HEK293T (cell line): ENCODE measurements around the gene DPH7.

Source experiments
- CTCF ChIA-PET: fragments of 350-600 bp; formaldehyde crosslinking; extraction: SDS; loops from one replicate; lab custom pipeline; 2021; ENCODE audit warnings: antibody characterized with exemption, inconsistent platforms; lab: Yijun Ruan, JAX
- POLR2A ChIA-PET: fragments of 350-600 bp; formaldehyde crosslinking; extraction: SDS; loops from one replicate; lab custom pipeline; 2020; ENCODE audit warnings: antibody characterized with exemption, inconsistent platforms; lab: Yijun Ruan, JAX
- DNase-seq: peaks from one replicate; pipeline ENCODE4 v3.0.0; 2012; ENCODE audit warnings: mixed read lengths; ENCODE audit errors: extremely low spot score
- ARNT ChIP-seq: fragments of 450-650 bp; IDR thresholded peaks from 2 replicates; pipeline ENCODE4 v1.6.1; 2017; ENCODE audit warnings: mild to moderate bottlenecking
- BHLHE40 ChIP-seq: fragments of 450-650 bp; IDR thresholded peaks from 2 replicates; pipeline ENCODE4 v1.6.1; 2016; ENCODE audit warnings: mild to moderate bottlenecking, moderate library complexity, borderline replicate concordance
- CTBP1 ChIP-seq: fragments of 450-650 bp; IDR thresholded peaks from 2 replicates; pipeline ENCODE4 v1.6.1; 2016; ENCODE audit warnings: borderline replicate concordance
- ELF4 ChIP-seq: fragments of 450-650 bp; IDR thresholded peaks from 2 replicates; pipeline ENCODE4 v1.6.1; 2017; ENCODE audit warnings: antibody characterized with exemption
- FOXA1 ChIP-seq: fragments of 450-650 bp; IDR thresholded peaks from 2 replicates; pipeline ENCODE4 v1.6.1; 2016; ENCODE audit warnings: mild to moderate bottlenecking
- FOXK2 ChIP-seq: fragments of 450-650 bp; IDR thresholded peaks from 2 replicates; pipeline ENCODE4 v1.6.1; 2016; ENCODE audit warnings: mild to moderate bottlenecking
- FOXM1 ChIP-seq: fragments of 450-650 bp; IDR thresholded peaks from 2 replicates; pipeline ENCODE4 v1.6.1; 2017; ENCODE audit warnings: mild to moderate bottlenecking, borderline replicate concordance
- HDGF ChIP-seq: fragments of 450-650 bp; IDR thresholded peaks from 2 replicates; pipeline ENCODE4 v1.6.1; 2017; ENCODE audit warnings: antibody characterized with exemption, borderline replicate concordance
- L3MBTL2 ChIP-seq: fragments of 450-650 bp; conservative IDR thresholded peaks from 2 replicates; pipeline ENCODE4 v1.6.1; 2016; ENCODE audit warnings: mild to moderate bottlenecking
- LEF1 ChIP-seq: fragments of 450-650 bp; IDR thresholded peaks from 2 replicates; pipeline ENCODE4 v1.6.1; 2017; ENCODE audit warnings: mild to moderate bottlenecking, borderline replicate concordance
- NFRKB ChIP-seq: fragments of 450-650 bp; IDR thresholded peaks from 2 replicates; pipeline ENCODE4 v1.6.1; 2016; ENCODE audit warnings: mild to moderate bottlenecking, moderate library complexity
- PKNOX1 ChIP-seq: fragments of 450-650 bp; IDR thresholded peaks from 2 replicates; pipeline ENCODE4 v1.6.1; 2016
- SP1 ChIP-seq: fragments of 450-650 bp; IDR thresholded peaks from 2 replicates; pipeline ENCODE4 v1.6.1; 2017
- SUZ12 ChIP-seq: fragments of 450-650 bp; IDR thresholded peaks from 2 replicates; pipeline ENCODE4 v1.6.1; 2016; ENCODE audit warnings: mild to moderate bottlenecking
- TARDBP ChIP-seq: fragments of 450-650 bp; IDR thresholded peaks from 2 replicates; pipeline ENCODE4 v1.6.1; 2016
- ZNF384 ChIP-seq: fragments of 450-650 bp; IDR thresholded peaks from 2 replicates; pipeline ENCODE4 v1.6.1; 2016

Gene DPH7

GRCh38 chr9:137590123-137590468 is 11.4 kb upstream of the DPH7 start:
- DNase-seq = no peak
- ChIA-PET POLR2A (interaction anchor here (1.0 to 1.7 kb wide), 6 partner anchors 8 to 36 kb away, joined by 4 to 15 read pairs (median 5); partner anchors contain the start of genes ARRDC1, DPH7 and EHMT1), CTCF (interaction anchor here (0.6 to 1.1 kb wide), 2 partner anchors 13 to 45 kb away, joined by 3 read pairs; no protein-coding TSS in a partner anchor)
- TF ChIP-seq SP1 (no peak), FOXK2 (no peak), NFRKB (no peak), FOXA1 (no peak), ZNF384 (no peak), L3MBTL2 (no peak), BHLHE40 (no peak), HDGF (no peak), ARNT (no peak), PKNOX1 (no peak), SUZ12 (no peak), TARDBP (no peak), ELF4 (no peak), FOXM1 (no peak), LEF1 (no peak), CTBP1 (no peak)

GRCh38 chr9:137589441-137590122 is 10.9 kb upstream of the DPH7 start:
- no peak for DNase-seq
- ChIA-PET CTCF (interaction anchor here (2.2 kb wide), 1 partner anchor 10 kb away, joined by 7 read pairs; no protein-coding TSS in a partner anchor), POLR2A (interaction anchor here (2.4 kb wide), 1 partner anchor 29 kb away, joined by 6 read pairs; the partner anchor contains the start of gene EHMT1)
- no peak for TF ChIP-seq LEF1
- no peak for TF ChIP-seq TARDBP
- TF ChIP-seq FOXK2 = no peak
- TF ChIP-seq L3MBTL2 = no peak
- no peak for TF ChIP-seq SP1
- no peak for TF ChIP-seq ARNT
- no peak for TF ChIP-seq BHLHE40
- no peak for TF ChIP-seq PKNOX1
- TF ChIP-seq NFRKB = no peak
- no peak for TF ChIP-seq ZNF384
- TF ChIP-seq FOXA1 = no peak
- no peak for TF ChIP-seq HDGF
- no peak for TF ChIP-seq CTBP1
- TF ChIP-seq FOXM1 = no peak
- no peak for TF ChIP-seq ELF4
- no peak for TF ChIP-seq SUZ12

DNA sequence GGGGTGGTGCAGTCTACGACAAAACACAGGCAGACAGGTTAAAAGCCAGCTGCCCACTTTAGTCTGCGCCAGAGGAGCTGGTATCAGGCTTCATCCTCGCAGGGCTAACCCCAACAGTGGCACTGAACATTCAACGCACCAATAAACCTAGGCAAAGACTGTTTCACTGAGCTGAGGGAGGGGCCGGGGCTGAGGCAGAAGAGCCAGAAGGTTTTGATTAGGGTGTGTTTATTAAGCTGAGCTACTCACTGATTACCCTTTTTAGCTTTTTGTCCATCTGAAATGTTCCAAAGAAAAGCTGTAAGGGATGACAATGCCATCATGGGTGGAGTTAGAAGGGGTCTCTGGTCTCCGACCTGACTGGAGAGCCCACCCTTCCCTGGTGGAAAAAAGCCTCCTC is 10.2 kb upstream of the DPH7 start:
- DNase-seq = no peak
- POLR2A ChIA-PET = interaction anchor here (2.4 kb wide), 1 partner anchor 30 kb away, joined by 6 read pairs; the partner anchor contains the start of gene EHMT1
- TF ChIP-seq FOXM1 (no peak), FOXK2 (no peak), SUZ12 (no peak), LEF1 (no peak), FOXA1 (no peak), L3MBTL2 (no peak)
- CTCF ChIA-PET = interaction anchor here (2.2 kb wide), 1 partner anchor 10 kb away, joined by 7 read pairs; no protein-coding TSS in a partner anchor

- no peak for DNase-seq
- CTCF ChIA-PET = interaction anchor here (2.2 kb wide), 1 partner anchor 9 kb away, joined by 7 read pairs; no protein-coding TSS in a partner anchor
- TF ChIP-seq PKNOX1 = no peak
- no peak for TF ChIP-seq CTBP1
- no peak for TF ChIP-seq NFRKB
- no peak for TF ChIP-seq SUZ12
- TF ChIP-seq L3MBTL2 = no peak
- TF ChIP-seq BHLHE40 = no peak
- TF ChIP-seq FOXM1 = no peak
- no peak for TF ChIP-seq HDGF
- no peak for TF ChIP-seq TARDBP
- POLR2A ChIA-PET = interaction anchor here (2.4 kb wide), 1 partner anchor 31 kb away, joined by 6 read pairs; the partner anchor contains the start of gene EHMT1
Measured at GRCh38 chr9:137588311-137588710, 9.6 kb upstream of the DPH7 start.

- TF ChIP-seq SP1 = no peak
- no peak for TF ChIP-seq BHLHE40
- no peak for TF ChIP-seq NFRKB
- TF ChIP-seq FOXM1 = no peak
- no peak for TF ChIP-seq L3MBTL2
- no peak for TF ChIP-seq ELF4
- CTCF ChIA-PET = interaction anchor here (2.2 kb wide), 1 partner anchor 8 kb away, joined by 7 read pairs; no protein-coding TSS in a partner anchor
- POLR2A ChIA-PET = no interaction called here
- DNase-seq = no peak
Measured at GRCh38 chr9:137586854-137587253, 8.1 kb upstream of the DPH7 start.

- no peak for DNase-seq
- ChIA-PET CTCF (no interaction called here), POLR2A (no interaction called here)
- TF ChIP-seq SP1 = no peak
- TF ChIP-seq CTBP1 = no peak
- no peak for TF ChIP-seq PKNOX1
- TF ChIP-seq FOXA1 = no peak
- TF ChIP-seq BHLHE40 = no peak
- TF ChIP-seq TARDBP = no peak
- TF ChIP-seq LEF1 = no peak
- no peak for TF ChIP-seq L3MBTL2
- TF ChIP-seq SUZ12 = no peak
- no peak for TF ChIP-seq ZNF384
- TF ChIP-seq FOXM1 = no peak
- no peak for TF ChIP-seq FOXK2
- TF ChIP-seq ELF4 = no peak
Measured at GRCh38 chr9:137583957-137584356, 5.2 kb upstream of the DPH7 start.
